ENCODE measurements around the gene CSNK1G1.

DNA sequence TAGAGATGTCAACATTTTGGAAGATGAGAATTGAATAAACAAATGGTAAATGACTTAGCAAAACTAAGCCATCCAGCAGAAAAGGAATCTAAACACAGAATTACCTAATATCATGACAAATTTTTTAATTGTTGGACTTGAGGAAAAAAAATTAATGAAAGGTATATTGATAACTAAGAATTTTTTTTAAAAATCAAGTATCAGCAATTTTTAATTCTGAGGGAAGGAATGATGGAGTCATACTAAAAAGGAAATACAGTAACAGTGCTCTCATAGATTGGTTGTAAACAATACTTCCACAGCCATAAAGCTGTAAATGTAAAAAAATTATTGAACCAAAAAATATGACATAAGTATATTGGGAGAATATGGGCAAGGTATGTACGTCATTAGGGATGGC is 68.0 kb downstream of the CSNK1G1 start:
- no peak for TF ChIP-seq POLR2A (IDR thresholded peaks at IDR 0.05; ENCODE audit: low read depth, low read length)
- no peak for TF ChIP-seq POLR2AphosphoS5 (IDR thresholded peaks at IDR 0.05; ENCODE audit: low read depth, low read length)
- TF ChIP-seq TAF1 (IDR thresholded peaks at IDR 0.05; ENCODE audit: borderline replicate concordance, low read depth, low read length) = no peak
